GM19043 (cell line): ENCODE measurements around the gene DDX11.
"Not testable (repeated sequence)": the region's sequence is repeated elsewhere in the genome, so short reads cannot be mapped to it uniquely, and the experiment has no call there.

ENCODE experiments used
- ATAC-seq: cut with Tn5 transposase; IDR thresholded peaks from one replicate; pipeline ENCODE4 v1.9.1; 2021; ENCODE audit warnings: low read depth; ENCODE audit not compliant: unreplicated experiment

Gene DDX11

GRCh38 chr12:31119192-31119802 is 45.6 kb downstream of the DDX11 start:
- ATAC-seq: no peak

- ATAC-seq: no peak
These were observed 46.1 kb downstream of the DDX11 start for GRCh38 chr12:31119803-31120211.

- ATAC-seq: no peak
These were observed 46.8 kb downstream of the DDX11 start for GRCh38 chr12:31120392-31121008.

- not testable (repeated sequence) for ATAC-seq
These were observed 47.5 kb downstream of the DDX11 start for GRCh38 chr12:31121022-31121728.

- ATAC-seq: no peak
These were observed 48.8 kb downstream of the DDX11 start for GRCh38 chr12:31122481-31122880.

GRCh38 chr12:31124158-31124557 is 50.5 kb downstream of the DDX11 start:
- ATAC-seq: not testable (repeated sequence)

- not testable (repeated sequence) for ATAC-seq
These were observed 51.5 kb downstream of the DDX11 start for GRCh38 chr12:31125171-31125570.

GRCh38 chr12:31127209-31127848 is 53.7 kb downstream of the DDX11 start:
- not testable (repeated sequence) for ATAC-seq

- not testable (repeated sequence) for ATAC-seq
These were observed 62.9 kb downstream of the DDX11 start for GRCh38 chr12:31136581-31136980.

GRCh38 chr12:31144768-31145167 is 71.1 kb downstream of the DDX11 start:
- not testable (repeated sequence) for ATAC-seq

- not testable (repeated sequence) for ATAC-seq
These were observed 71.6 kb downstream of the DDX11 start for GRCh38 chr12:31145296-31145695.

- not testable (repeated sequence) for ATAC-seq
These were observed 73.8 kb downstream of the DDX11 start for GRCh38 chr12:31147415-31147814.

- not testable (repeated sequence) for ATAC-seq
These were observed 77.1 kb downstream of the DDX11 start for GRCh38 chr12:31150766-31151165.
